Stimulated activated CD8-positive, alpha-beta memory T cell treated with anti-CD3 and anti-CD28 coated beads, Interleukin-15, amount 100 ng/mL, for 24 hours (primary cell): ENCODE data around the gene STXBP6.
"Not testable (repeated sequence)": the region's sequence is repeated elsewhere in the genome, so short reads cannot be mapped to it uniquely, and the experiment has no call there.

Experiments used
- DNase-seq: peaks from one replicate; pipeline ENCODE4 v3.0.0-alpha.2; 2020; ENCODE audit warnings: low read depth

STXBP6 gene

DNA sequence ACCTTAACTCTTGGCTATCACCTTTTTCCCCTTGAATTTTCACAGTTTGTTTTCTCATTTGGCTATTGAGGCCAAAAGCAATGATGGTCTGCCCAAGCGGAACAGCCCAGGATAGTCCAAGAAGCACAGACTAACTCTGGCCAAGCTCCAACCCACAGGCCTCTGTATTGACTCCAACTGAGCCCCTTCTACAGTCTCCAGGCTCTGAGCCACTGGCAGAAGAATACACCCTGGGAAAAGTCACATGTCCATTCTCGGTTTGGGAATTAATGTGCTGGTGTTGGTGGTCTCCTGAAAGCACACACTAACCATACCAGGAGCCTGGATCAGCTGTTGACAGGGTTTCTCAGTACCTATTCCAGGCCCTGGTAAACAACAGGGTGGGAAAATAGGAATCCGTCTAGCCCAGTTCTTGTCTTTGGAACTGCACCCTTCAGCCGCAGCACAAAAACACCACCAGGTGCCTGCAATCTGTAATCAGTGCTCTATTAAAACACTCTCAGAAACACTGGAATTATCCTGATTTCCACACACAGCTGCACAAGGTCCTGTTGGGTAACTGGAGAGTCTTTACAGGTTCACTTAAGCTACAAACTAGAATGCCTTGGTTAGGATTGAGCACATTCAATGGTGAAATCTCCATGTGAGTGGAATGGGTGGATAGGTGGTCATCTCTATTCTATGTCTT, 63.6 kb downstream of the STXBP6 start:
- no peak for DNase-seq

DNA sequence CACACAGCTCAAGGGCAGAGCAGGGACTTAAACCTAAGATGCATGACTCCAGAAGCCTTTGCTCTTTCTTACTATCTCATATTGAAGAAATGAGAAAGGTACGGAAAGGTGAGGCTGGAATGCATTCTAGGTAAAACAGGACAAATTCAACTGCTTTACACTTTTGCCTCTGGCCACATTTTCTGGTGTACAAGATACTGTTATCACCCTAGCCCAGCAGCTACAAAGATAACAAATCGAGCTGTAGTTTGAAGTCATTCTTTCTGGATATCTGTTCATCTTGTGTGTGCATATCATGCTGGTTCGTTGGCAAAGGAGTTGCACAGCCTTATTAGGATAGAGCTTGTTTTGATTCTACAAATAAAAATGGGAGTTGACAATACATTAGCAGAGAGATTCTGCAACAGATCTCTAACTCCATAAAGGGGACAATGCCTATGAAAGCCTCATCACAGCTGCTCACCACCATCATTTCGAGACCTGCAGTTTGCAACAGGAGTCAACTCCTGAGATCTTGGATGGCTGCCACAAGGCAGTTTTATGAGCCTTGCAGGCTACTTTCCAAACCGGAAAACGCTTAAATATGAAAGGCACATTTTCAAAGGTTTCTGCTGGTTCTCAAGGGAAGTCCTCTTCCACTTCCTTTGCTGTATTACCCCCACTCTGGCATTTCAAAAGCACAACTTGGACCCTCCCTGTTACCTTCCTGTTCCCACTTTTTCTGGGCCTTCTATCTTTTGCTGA, 64.9 kb downstream of the STXBP6 start:
- no peak for DNase-seq

DNA sequence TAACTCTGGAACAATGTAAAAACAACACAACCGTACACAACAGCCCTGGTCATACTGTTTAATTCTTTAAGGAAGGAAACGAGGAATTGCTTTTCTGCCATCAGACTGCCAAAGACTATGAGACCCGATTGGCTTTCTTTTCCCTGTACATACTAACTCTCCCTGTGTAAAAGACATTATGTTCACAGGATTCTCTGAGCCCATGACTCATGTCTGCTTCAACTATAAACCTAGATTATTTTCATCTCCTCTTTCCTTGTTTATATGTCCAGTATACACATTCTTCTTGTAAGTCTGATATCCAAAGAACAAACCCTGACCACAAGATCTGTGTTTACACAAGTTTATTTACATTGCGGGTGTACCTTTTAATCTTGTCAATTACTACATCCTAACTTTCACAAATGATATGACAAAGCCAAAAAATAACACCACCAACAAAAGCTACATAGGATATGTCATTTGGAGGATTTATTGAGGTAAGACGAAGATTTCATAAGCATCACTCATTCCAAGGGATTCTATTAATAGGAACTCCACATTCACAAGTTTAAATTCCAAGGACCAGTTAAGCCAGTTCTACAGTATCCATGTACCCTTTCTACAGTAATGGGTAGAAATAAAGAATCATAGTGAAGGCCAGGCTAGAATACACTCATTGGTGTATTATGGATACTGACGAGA, 67.3 kb downstream of the STXBP6 start:
- DNase-seq: no peak

DNA sequence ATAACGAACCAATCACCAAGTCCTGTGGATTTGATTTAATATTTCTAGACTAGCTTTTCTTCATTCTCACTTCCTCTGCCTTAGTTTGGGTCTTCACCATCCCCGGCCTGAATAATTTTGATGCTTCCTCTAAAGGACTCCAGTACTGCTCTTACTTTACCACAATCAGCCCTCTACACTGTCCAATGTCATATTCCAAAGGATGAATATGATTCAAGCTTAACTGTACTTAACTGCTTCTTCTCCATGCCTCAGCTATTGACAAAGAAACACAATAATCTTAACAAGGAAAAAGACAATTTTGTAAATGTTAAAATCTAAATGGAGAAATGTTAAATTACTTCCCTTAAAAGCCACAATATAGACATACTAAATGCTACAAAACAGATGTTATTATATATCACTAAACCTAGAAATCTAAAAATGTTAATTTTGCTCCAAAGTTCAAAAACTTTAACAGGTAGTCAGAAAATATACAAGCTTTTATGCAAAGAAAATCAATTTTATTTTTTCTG, 70.2 kb downstream of the STXBP6 start:
- DNase-seq: no peak

DNA sequence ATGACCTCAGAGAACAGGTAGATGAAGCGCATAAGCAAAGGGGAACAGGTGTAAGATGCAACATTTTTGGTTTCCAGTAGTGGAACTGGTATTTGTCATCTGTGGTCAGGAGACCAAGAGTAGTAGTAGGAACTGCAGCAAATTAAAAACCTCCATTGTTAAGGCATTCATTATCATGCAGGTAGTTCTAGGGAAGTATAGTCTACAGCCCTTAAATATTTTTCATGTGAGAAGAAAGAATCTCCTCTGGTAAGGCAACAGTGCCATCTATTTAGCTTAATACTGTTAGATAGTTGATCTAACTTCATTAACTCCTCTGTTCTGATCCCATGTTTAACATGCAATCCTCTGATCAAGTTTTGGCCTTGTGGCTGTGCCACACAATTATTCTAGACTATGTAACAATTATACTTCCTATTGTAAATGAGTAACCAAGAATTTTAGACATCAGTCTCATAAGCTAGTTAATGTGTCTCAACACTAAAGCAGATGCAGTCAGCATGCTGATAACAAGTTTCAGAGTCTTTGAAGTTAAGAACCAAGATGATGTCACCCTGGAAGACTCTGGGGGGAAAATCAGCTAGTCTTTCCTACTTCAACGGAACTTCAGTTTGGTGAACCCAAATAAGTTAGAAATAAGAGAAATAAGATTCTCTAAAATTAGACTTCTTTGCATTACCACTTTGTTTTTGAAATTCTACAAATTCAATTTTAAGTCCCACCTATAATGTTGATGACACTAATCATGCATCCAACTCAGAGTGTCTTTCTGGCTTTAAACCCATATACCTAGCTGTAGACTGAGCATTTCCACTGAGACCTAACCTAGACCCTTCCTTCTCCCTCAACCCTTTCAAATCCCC, 70.9 kb downstream of the STXBP6 start:
- no peak for DNase-seq

DNA sequence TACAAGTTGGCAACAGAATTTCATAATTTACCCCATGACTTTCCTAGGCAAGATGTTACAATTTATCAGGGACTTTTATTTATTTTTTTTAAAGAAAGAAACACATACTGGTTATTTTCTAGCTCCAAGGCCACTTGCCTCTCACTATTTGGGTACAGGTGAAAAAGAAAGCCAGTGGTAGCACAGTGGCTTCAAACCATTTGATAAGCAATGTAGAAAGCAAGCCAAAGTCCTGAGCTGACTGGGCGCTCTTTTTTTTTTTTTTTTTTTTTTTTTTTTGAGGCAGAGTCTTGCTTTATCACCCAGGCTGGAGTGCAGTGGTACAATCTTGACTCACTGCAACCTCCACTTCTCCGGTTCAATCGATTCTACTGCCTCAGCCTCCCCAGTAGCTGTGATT, 73.3 kb downstream of the STXBP6 start:
- DNase-seq: no peak

DNA sequence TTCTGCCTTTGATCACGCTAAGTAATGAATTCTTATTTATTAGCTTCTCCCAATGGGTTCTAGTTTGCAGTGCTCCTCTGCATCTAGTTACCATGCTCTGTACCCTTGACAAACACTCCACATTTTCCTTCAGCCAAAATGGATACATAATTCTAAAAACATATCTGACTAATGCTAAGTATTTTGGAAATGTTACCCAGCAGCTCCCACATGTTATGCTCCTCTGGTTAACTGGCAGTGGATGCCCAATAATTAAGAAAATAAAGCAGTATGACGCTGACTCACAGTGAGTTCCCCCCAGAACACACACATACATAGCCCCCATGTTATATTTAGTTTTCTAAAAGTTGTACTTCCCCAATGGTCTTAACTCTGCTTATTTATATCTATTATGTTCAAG, 74.6 kb downstream of the STXBP6 start:
- DNase-seq: no peak

DNA sequence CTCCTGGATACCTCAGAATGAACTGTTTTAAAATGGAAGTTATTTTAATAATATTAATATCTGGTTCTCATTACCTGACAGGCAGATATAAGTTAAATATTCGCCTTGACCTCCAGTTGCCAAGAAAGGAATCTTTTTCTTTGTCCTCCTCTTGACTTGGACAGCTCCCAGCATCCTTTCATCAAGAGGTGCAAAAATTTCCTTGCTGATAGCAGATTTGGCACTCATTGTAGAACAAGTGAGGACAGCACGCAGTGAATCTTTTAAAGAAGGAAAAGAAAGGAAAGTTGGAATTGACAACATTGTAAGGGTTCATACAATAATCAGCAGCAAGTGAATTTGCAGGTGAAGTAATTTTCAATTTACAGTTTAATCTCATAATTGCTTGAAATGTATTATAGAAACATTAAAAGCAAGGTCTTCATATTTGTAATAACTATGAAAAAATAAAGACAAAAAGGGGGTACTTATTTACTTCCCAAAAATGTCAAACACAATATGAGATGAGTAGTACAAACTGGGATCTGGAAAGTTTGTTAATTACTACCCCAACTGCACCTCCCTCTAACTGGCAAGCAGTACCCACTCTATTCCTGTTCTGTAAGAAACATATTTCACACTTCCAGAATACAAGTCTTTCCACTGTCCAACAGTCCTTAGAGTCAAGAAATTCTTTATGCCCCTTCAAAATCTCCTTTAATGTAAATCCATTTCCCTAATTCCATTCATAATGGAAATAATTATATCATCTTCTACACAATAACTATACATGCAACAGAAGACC, 75.2 kb downstream of the STXBP6 start:
- DNase-seq: no peak

DNA sequence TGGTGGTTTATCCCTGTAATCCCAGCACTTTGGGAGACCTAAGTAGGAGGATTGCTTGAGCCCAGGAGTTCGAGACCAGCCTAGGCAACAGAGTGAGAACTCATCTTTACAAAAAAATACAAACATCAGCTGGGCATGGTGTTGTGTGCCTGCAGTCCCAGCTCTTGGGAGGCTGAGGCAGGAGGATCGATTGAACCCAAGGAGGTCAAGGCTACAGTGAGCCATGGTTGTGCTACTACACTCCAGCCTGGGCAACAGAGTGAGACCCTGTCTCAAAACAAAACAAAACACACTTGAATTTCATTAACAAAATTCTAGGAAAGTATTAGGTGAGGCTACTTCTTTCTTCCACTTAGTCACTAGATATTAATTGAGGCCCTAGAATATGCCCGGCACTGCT, 77.1 kb downstream of the STXBP6 start:
- no peak for DNase-seq

DNA sequence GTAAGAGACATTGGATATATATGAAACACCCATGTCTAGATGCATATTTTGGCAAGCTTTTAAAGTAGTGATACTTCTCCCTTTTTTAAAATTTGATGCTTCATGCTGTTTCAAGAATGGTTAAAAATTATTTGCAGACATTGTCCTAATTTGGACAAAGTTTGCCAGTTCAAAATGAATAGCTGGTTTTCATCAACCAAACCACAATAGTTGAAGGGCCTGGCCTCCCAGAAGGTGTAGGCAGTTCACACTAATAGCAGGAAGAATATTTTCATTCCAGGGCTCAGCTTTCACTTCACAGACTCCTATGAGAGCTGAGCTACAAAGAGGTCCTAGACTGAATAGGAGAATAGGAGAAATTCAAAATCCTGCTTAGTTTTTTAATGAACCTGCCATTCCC, 78.7 kb downstream of the STXBP6 start:
- no peak for DNase-seq

DNA sequence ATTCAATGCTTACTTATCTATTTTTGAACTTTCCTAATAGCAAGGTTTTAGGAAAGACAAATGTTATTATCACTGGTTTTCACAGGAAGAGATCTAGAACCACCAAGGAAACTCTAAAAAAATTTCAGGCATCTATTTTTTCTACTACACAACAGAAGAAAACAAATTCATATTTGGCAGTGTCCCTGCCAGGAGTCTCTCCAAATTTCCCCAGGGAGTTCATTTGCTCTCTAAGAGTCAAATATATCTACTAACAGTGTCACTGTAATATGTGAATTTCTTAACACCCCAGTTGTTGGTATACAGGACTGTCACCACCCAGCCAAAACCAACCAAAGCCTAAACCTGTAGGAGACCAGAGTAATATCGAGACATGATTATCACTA, 83.4 kb downstream of the STXBP6 start:
- DNase-seq: no peak

DNA sequence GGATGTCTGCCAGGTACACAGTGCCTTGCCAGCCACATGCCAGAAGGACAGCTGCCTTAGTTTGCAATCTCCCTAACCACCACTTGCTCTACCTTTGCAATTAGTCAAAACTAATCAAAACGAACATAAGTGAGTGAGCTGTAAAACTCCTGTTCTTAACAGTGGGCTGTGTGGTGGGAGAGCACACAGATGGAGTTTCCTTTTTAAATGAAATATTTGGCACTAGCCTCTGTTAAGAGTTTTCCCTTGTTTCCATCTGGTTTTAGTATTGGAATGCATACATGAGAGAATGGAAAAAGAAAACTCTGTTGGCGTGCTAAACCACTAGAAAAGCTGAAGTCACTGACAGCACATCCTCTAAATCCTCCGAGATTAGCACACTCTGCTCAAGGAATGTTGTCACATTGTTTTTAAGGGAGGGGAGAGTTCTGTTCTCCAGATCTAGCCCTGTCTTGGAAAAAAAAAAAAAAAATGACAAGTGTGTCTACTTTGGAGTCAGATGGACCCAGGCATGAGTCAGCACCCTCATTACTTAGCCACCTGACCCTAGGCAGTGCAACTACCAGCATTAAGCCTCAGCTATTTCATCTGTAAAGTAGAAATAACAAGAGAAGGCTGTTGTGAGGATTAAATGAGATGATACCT, 83.9 kb downstream of the STXBP6 start:
- no peak for DNase-seq

DNA sequence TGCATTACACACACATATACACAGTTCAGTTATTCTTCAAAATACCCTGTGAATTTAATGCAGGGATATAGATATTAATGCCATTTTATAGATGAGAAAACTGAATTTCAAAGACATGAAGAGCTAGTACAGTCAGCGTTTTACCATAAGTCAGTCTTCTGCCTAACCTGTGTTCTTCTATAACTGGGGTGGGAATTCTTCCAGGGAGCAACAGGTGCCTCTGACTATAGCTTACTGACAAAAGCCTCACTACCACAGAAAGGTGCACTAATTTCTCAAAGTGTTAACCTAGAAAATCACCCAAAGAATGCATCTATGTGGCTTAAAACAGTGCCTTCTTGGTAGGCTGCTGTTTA, 84.4 kb downstream of the STXBP6 start:
- DNase-seq: no peak

DNA sequence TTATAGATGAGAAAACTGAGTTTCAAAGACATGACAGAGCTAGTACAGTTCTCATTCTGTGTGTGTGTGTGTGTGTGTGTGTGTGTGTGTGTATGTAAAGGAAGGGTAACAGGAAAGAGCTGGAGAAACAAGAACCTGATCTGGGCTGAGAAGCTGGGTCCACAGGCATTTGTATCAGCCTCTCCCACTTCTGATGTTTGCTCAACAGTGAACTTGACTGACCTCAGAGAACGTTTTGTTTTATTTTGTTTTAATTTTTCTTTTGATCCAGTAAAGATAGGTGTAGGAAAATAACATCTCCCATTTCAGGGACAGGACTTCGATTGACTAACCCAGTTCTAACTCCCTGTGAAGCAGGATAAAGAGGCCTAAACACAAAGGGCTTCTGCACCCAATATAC, 85.4 kb downstream of the STXBP6 start:
- DNase-seq: no peak

DNA sequence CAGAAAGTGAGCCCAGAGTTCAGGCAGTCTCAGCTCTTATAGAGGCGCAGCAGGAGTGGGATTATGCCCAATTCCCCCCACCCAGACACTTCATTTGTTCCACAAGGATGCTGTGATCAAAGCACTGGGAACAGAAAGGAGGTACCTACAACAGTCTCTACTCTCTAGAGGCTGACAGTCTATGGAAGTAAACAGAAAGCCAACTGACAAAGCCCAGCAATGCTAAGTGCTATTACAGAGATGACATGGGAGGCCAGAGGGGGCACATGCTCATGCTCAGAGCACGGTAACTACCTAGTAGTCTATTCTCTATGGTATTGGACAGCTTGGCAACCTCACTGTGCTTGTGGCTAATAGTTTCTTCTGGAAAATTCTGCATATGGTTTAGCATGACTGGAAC, 85.9 kb downstream of the STXBP6 start:
- DNase-seq: no peak

DNA sequence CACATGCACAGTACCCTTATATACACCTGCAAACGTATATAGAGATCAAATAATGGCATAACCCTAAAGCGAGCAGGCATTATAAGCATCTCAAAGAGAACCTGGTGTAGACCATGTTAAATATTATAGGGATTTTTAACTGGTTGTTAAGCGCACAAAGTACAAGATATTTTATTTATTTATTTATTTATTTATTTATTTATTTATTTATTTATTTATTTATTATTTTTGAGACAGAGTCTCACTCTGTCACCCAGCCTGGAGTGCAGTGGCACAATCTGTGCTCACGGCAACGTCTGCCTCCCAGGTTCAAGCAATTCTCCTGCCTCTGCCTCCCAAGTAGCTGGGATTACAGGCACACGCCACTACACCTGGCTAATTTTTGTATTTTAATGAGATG, 87.8 kb downstream of the STXBP6 start:
- DNase-seq: not testable (repeated sequence)

DNA sequence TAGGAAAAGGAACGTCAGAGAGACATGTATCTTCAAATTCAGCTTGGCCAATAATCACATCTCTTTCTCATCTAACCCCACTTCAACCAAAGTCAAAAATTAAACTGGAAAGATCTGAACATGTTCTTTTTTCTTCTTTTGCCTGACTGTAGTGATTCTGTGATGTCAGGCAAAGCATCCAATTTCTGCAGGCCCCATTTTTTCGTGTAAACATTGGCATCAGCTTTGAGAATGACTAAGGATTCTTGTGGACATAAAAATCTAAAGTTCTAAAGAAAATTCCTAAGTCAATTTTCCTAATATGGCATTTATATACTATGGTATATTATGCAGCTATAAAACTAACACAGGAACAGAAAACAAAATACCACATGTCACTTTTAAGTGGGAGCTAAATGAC, 89.1 kb downstream of the STXBP6 start:
- DNase-seq: no peak

DNA sequence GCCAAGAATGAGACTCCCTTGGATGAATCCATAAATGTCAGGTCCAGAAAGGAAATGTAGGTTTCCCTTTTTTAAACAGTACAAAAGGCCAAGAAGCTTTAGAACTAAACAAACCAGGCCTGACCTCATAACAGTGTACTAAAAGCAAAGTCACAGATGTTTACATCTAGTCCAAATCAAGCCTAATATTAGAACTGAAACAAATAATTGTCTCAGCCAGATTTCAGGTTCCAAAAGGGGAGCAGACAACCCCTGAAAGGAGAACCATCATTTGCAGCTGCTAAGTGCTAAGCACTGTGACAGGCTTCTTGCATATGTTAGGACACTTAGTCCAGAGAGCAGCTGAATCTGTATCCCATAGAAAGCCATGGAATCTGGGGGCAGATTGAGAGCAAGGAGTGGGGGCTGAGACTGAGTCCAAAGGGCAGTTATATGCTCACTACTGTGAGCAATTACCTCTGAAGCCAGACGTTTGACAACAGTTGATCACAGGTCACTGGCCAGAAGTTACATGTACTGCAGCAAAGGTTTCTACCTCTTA, 90.1 kb downstream of the STXBP6 start:
- DNase-seq: no peak

DNA sequence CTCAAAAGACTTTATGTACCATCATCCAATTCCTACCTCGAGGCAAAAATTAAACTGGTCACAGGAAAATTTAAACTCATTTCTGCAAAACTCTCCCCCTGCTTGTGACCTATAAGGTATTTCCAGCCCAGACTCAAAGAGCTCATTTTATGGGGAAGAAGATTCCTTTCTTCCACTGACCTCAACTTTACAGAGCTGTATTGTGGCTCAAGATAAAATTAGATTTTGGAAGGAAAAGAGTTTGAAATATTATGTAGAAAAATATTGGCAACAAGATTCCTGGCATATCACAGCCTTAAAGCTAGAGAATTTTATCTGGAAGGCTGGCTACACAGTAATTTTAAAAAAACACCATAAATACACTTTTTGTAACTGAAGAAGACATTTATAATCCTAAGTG, 91.7 kb downstream of the STXBP6 start:
- no peak for DNase-seq

DNA sequence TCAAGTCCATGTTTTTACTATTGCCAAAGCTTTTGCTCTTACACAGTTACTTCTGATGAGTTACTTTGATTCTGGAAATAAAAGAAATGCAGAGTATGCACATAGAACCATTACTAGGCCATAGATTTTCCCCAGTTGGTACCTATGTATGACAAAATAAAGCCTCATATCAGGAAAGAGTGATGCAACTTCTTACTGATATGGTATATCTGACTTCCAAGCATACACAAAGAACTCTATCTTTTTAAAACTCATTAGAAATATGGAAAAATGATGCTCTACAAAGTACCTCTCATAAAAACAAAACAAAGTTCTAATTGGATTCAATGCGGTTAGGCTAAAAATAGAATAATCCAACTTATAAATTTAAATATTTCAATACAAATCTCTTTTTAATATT, 92.1 kb downstream of the STXBP6 start:
- no peak for DNase-seq

DNA sequence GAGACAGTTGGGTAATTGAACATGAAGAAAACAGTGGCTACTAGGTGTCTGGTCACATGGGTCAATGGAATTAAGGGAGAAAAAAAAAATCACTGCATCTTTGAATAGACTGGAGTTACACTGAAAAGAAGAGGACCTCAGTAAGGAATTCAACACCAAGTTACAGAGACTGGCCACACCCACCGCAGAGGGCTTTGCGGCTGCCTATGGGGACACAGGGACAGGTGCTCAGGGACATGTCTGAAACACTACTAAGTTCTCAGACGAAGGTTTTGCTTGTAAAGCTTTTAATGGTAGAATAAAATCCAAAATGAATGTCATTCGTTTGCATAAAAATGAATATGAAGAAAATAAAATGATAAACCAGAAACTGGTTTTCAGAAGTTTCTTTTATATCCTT, 93.8 kb downstream of the STXBP6 start:
- no peak for DNase-seq
